ENCODE results near the gene ZBTB20. TPM values are rescaled to one million over a fixed set of nuclear protein-coding genes. Genes with fewer than 3 reads are reported as not detected.
A peak's percentile ranks its signal among the peaks of the same experiment; 100 is the strongest.

Gene ZBTB20
- total RNA-seq, 1 donor from 2014 or later, result 1.6 TPM

DNA sequence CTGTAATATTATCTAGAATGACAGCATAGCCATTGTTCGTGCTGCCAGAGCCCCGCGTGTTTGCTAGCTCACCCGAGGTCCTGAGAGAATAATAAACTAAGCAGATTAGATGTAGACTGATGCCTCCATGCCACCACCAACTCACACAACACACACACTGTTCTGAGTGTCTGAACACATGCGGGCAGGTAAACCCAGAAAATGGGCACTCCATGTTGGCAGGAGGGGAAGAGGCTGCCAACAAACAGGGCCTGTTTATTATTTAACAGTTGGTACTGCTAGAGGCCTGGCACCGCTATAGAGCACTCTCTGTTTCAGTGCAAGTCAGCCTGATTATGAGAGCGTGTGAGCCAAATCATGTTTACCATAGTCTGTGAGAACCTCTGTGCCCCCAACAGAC lies 299.0 kb downstream of the ZBTB20 start:
- no peak overlapping the region for H3K27ac Mint-ChIP-seq
- no peaks in the 10 kb centered on the region for H3K9me3 Mint-ChIP-seq
- no peak overlapping the region for H3K4me3 Mint-ChIP-seq
- no peaks in the 10 kb centered on the region for H3K36me3 Mint-ChIP-seq (ENCODE audit: low read depth)
- DNase-seq, result no peak
- no peaks in the 10 kb centered on the region for H3K4me1 Mint-ChIP-seq
- H3K27me3 Mint-ChIP-seq, result no peaks in the 10 kb centered on the region
- intact Hi-C loops (cut with micrococcal nuclease), result no loop called here

- intact Hi-C loops (cut with micrococcal nuclease), result no loop called here
- DNase-seq, result no peak
- H3K4me3 Mint-ChIP-seq, result no peak overlapping the region
- no peak overlapping the region for H3K27ac Mint-ChIP-seq
- H3K27me3 Mint-ChIP-seq, result no peaks in the 10 kb centered on the region
- H3K9me3 Mint-ChIP-seq, result no peaks in the 10 kb centered on the region
- H3K36me3 Mint-ChIP-seq (ENCODE audit: low read depth), result no peaks in the 10 kb centered on the region
- no peaks in the 10 kb centered on the region for H3K4me1 Mint-ChIP-seq
These were observed 299.5 kb downstream of the ZBTB20 start for GRCh38 chr3:114847564-114847963.

DNA sequence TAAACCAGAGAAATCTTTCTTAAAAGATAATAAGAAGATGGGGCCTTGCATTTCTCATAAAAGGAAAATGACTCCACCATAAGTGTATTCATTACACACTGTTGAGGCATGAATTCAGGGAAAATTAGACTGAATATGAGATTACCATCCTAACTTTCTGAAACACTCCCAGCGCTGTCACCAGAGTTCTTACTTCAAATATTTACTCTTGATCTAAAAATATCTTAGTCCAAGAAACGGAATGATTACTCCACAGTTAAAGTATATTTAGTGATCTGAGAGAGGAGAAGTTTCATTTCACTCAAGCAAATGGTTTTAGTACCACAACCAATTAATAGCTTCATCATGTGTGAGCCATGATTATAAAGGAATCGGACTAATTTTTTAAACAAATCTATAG lies 300.3 kb downstream of the ZBTB20 start:
- intact Hi-C loops (cut with micrococcal nuclease), result no loop called here
- H3K9me3 Mint-ChIP-seq, result no peaks in the 10 kb centered on the region
- no peaks in the 10 kb centered on the region for H3K4me1 Mint-ChIP-seq
- H3K27me3 Mint-ChIP-seq, result no peaks in the 10 kb centered on the region
- H3K4me3 Mint-ChIP-seq, result no peak overlapping the region
- no peaks in the 10 kb centered on the region for H3K36me3 Mint-ChIP-seq (ENCODE audit: low read depth)
- no peak overlapping the region for H3K27ac Mint-ChIP-seq
- DNase-seq, result no peak

DNA sequence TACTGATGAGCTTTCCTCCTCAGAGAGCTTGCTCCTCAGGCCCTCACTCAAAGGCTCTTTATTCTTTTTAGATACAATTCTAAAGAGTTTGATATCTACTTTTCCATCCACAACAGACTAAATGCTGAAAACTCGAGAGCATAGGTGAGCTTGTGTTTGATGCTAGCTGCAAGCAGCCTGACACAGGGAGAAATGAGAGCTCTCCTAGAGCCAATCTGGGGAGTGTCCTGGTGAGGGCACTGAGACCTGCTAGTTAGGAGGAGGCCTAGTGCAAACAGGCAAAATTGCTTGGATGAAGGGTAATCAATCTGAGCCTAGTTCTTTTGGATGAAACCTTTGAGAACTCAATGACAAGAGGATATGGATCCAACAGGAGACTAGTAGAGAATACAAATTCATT lies 300.8 kb downstream of the ZBTB20 start:
- H3K27ac Mint-ChIP-seq, result no peak overlapping the region
- no peaks in the 10 kb centered on the region for H3K9me3 Mint-ChIP-seq
- intact Hi-C loops (cut with micrococcal nuclease), result no loop called here
- H3K4me1 Mint-ChIP-seq, result no peaks in the 10 kb centered on the region
- DNase-seq, result no peak
- no peaks in the 10 kb centered on the region for H3K36me3 Mint-ChIP-seq (ENCODE audit: low read depth)
- no peak overlapping the region for H3K4me3 Mint-ChIP-seq
- H3K27me3 Mint-ChIP-seq, result no peaks in the 10 kb centered on the region

- Mint-ChIP-seq H3K27me3 (no peaks in the 10 kb centered on the region), H3K36me3 (ENCODE audit: low read depth) (no peaks in the 10 kb centered on the region), H3K27ac (no peak overlapping the region), H3K9me3 (no peaks in the 10 kb centered on the region), H3K4me1 (no peaks in the 10 kb centered on the region), H3K4me3 (no peak overlapping the region)
- intact Hi-C loops (cut with micrococcal nuclease), result no loop called here
- no peak for DNase-seq
These were observed 305.6 kb downstream of the ZBTB20 start for GRCh38 chr3:114841515-114841914.

DNA sequence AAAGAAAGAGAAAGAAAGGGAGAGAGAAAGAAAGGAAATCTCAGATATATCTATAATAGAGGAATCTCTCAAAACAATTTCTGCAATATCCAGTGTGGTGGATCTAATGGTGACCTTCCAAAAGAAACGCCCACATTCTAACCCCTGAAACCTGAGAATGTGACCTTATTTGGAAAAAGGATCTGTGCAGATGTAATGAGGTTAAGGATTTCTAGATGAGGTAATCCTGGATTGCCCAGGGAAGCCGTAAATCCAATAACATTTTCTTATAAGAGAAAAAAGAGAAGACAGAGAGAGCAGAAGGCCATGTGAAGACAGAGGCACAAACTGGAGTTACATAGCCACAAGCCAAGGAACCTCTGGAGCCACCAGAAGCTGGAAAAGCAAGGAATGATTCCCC lies 307.6 kb downstream of the ZBTB20 start:
- intact Hi-C loops (cut with micrococcal nuclease), result no loop called here
- Mint-ChIP-seq H3K9me3 (no peaks in the 10 kb centered on the region), H3K4me3 (no peak overlapping the region), H3K4me1 (no peaks in the 10 kb centered on the region), H3K27me3 (no peaks in the 10 kb centered on the region), H3K27ac (no peak overlapping the region), H3K36me3 (ENCODE audit: low read depth) (no peaks in the 10 kb centered on the region)
- no peak for DNase-seq

DNA sequence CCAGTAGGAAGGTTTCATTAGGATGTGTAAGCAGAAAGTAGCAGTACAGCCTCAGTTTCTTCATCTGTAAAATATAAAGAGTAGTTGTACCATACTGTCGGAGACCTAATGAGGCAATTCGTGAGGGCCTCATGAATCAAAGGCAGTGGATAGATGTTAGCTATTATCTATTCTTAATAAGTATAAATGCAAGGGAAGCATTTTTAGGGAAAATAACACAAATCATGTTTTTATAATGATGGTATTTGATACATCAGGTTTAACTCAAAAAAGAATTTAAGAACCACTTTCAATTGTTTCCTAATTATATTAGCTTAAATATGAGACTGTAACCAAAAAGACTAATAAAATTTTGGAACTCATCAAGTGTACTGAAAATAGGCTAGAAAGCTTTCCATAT lies 309.1 kb downstream of the ZBTB20 start:
- Mint-ChIP-seq H3K4me1 (no peaks in the 10 kb centered on the region), H3K4me3 (no peak overlapping the region), H3K27me3 (no peaks in the 10 kb centered on the region), H3K27ac (no peak overlapping the region), H3K9me3 (no peaks in the 10 kb centered on the region), H3K36me3 (ENCODE audit: low read depth) (no peaks in the 10 kb centered on the region)
- no peak for DNase-seq
- intact Hi-C loops (cut with micrococcal nuclease), result no loop called here

DNA sequence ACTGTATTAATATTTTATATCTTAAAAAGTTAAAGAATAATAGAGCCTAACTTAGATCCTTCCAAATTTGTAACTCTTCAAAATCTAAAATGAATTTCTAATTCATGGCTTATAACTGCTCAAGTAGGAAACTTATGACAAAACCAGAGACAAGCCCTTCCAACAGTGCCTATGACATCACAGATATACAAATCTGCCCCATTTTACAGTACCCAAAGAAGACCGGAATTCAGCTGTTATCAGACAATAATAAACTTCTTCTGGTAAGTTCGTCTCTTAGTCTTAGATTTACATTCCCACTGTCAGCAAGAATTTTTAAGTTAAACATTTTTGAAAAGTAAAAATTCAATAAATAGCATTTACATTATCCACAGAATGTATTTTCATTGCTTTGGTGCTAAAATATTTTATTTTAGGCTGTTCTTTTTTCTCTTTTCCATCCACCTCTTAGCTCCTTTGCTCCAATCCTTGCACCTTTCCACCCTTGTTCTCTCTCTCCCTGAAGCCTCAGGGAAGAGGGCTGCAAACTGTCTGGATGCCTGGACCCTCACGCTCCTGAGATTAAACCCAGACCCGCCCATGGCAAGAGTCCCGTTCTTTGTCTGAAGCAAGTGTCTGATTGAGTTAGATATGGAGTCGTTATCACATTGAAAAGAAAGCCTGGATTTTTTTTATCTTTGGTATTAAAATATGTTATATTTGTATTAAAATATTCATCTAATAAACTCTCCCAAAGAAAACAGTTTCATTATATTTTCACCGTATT lies 312.7 kb downstream of the ZBTB20 start:
- Mint-ChIP-seq H3K4me1 (no peaks in the 10 kb centered on the region), H3K27me3 (no peaks in the 10 kb centered on the region), H3K36me3 (ENCODE audit: low read depth) (no peaks in the 10 kb centered on the region), H3K27ac (no peak overlapping the region), H3K9me3 (no peaks in the 10 kb centered on the region), H3K4me3 (no peak overlapping the region)
- no peak for DNase-seq
- intact Hi-C loops (cut with micrococcal nuclease), result no loop called here

DNA sequence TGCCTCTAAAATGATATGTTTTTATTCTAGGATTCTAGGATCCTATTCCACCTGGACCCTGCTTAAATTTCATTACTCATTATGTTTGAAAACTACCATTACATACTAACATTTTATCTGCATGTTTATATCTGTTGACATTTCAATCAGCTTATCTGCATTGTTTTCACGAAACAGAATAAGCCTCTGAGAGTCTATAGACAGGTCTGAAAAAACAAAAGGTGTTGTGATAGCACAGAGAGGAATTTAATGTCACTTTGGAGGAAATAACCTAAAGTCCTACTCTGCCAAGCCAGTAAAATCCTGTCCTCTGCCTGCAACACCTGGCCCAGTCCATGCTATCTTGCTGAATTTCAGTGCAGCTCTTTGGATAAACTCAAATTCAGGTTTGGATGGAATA lies 315.2 kb downstream of the ZBTB20 start:
- Mint-ChIP-seq H3K27ac (no peak overlapping the region), H3K36me3 (ENCODE audit: low read depth) (no peaks in the 10 kb centered on the region), H3K27me3 (no peaks in the 10 kb centered on the region), H3K4me1 (no peaks in the 10 kb centered on the region), H3K4me3 (no peak overlapping the region), H3K9me3 (no peaks in the 10 kb centered on the region)
- no peak for DNase-seq
- intact Hi-C loops (cut with micrococcal nuclease), result no loop called here

DNA sequence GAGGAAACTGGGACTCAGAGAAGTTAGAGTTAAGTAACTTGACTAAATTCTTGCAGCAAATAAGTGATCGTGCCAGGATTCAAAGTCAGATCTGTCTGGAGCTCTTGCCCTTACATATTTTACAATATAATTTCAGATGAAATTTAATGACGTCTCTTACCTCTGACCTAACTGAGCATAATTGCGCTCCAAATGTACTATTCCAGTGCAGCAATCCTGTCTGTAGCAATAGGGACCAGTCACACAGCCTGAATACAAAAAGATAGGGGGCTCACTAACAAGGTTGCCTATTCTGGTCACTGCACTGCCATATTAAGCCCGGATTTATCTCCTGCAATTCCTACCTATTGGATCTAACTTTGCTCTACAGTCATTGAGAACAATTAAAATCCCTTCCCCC lies 316.4 kb downstream of the ZBTB20 start:
- H3K36me3 Mint-ChIP-seq (ENCODE audit: low read depth), result no peaks in the 10 kb centered on the region
- H3K4me1 Mint-ChIP-seq, result no peaks in the 10 kb centered on the region
- no peaks in the 10 kb centered on the region for H3K27me3 Mint-ChIP-seq
- no peak for DNase-seq
- intact Hi-C loops (cut with micrococcal nuclease), result no loop called here
- H3K27ac Mint-ChIP-seq, result no peak overlapping the region
- H3K9me3 Mint-ChIP-seq, result no peaks in the 10 kb centered on the region
- H3K4me3 Mint-ChIP-seq, result no peak overlapping the region

DNA sequence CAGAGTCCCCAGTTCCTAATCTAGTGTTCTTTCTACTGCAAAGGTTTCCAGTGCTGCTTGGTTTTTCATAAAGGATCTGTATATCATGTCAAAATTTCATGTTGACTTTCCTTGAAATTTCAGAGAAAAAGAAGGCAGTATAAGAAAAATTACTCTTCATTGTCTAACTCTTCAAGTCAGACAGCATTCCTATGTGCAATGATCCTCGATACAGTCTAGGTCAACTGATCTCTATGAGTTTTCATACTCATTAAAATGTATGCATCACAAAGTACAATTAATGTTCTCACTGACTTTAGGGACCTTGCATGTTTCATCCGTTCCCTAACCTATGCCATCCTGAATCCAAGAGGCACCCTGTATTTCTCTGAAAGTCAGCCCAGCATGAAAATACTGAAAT lies 317.3 kb downstream of the ZBTB20 start:
- H3K36me3 Mint-ChIP-seq (ENCODE audit: low read depth), result no peaks in the 10 kb centered on the region
- no peak overlapping the region for H3K27ac Mint-ChIP-seq
- intact Hi-C loops (cut with micrococcal nuclease), result no loop called here
- no peaks in the 10 kb centered on the region for H3K4me1 Mint-ChIP-seq
- no peaks in the 10 kb centered on the region for H3K27me3 Mint-ChIP-seq
- no peak for DNase-seq
- no peaks in the 10 kb centered on the region for H3K9me3 Mint-ChIP-seq
- H3K4me3 Mint-ChIP-seq, result no peak overlapping the region

- no peak overlapping the region for H3K27ac Mint-ChIP-seq
- peak; percentile 59 for DNase-seq
- no peaks in the 10 kb centered on the region for H3K9me3 Mint-ChIP-seq
- no peaks in the 10 kb centered on the region for H3K36me3 Mint-ChIP-seq (ENCODE audit: low read depth)
- no peaks in the 10 kb centered on the region for H3K4me1 Mint-ChIP-seq
- intact Hi-C loops (cut with micrococcal nuclease), result no loop called here
- no peaks in the 10 kb centered on the region for H3K27me3 Mint-ChIP-seq
- H3K4me3 Mint-ChIP-seq, result no peak overlapping the region
These were observed 319.6 kb downstream of the ZBTB20 start for GRCh38 chr3:114827495-114827894.

GRCh38 chr3:114824014-114824413 lies 323.1 kb downstream of the ZBTB20 start:
- Mint-ChIP-seq H3K4me3 (no peak overlapping the region), H3K27me3 (no peaks in the 10 kb centered on the region), H3K9me3 (no peaks in the 10 kb centered on the region), H3K36me3 (ENCODE audit: low read depth) (no peaks in the 10 kb centered on the region), H3K4me1 (no peaks in the 10 kb centered on the region), H3K27ac (no peak overlapping the region)
- intact Hi-C loops (cut with micrococcal nuclease), result no loop called here
- DNase-seq, result no peak

GRCh38 chr3:114823061-114823460 lies 324.0 kb downstream of the ZBTB20 start:
- no peaks in the 10 kb centered on the region for H3K4me1 Mint-ChIP-seq
- H3K27ac Mint-ChIP-seq, result no peak overlapping the region
- no peak for DNase-seq
- H3K27me3 Mint-ChIP-seq, result no peaks in the 10 kb centered on the region
- H3K4me3 Mint-ChIP-seq, result no peak overlapping the region
- no peaks in the 10 kb centered on the region for H3K9me3 Mint-ChIP-seq
- intact Hi-C loops (cut with micrococcal nuclease), result no loop called here
- no peaks in the 10 kb centered on the region for H3K36me3 Mint-ChIP-seq (ENCODE audit: low read depth)

GRCh38 chr3:114816052-114816451 lies 331.0 kb downstream of the ZBTB20 start:
- Mint-ChIP-seq H3K4me1 (no peaks in the 10 kb centered on the region), H3K27ac (no peak overlapping the region), H3K9me3 (no peaks in the 10 kb centered on the region), H3K4me3 (no peak overlapping the region), H3K36me3 (ENCODE audit: low read depth) (no peaks in the 10 kb centered on the region), H3K27me3 (no peaks in the 10 kb centered on the region)
- DNase-seq, result no peak
- intact Hi-C loops (cut with micrococcal nuclease), result no loop called here
